ENCODE measurements around the gene NCKAP5. TPM values are rescaled to one million over a fixed set of nuclear protein-coding genes. Genes with fewer than 3 reads are reported as not detected.

NCKAP5 gene
- total and polyA plus RNA-seq, 2 of the 8 experiments (the other 6 are each of a cell fraction or from before 2014, with no cell fraction given), result 0.27 to 0.86 TPM

GRCh38 chr2:133459590-133459989, 108.7 kb downstream of the NCKAP5 start (continued):
- no peak for TF ChIP-seq POLR2AphosphoS5 (IDR thresholded peaks at IDR 0.05; ENCODE audit: low read depth, low read length)
- no peak for TF ChIP-seq TBP (IDR thresholded peaks at IDR 0.05; ENCODE audit: low read depth, low read length)
- TF ChIP-seq SIRT6 (IDR thresholded peaks at IDR 0.05; ENCODE audit: low read length), result no peak
- no peak for TF ChIP-seq SP4 (IDR thresholded peaks at IDR 0.05; ENCODE audit: low read length)
